EL (cell line): Measurements from ENCODE around the gene CX3CR1.

Experiments used
- DNase-seq: peaks from one replicate; pipeline ENCODE4 v3.0.0-alpha.2; 2016

CX3CR1 gene

DNA sequence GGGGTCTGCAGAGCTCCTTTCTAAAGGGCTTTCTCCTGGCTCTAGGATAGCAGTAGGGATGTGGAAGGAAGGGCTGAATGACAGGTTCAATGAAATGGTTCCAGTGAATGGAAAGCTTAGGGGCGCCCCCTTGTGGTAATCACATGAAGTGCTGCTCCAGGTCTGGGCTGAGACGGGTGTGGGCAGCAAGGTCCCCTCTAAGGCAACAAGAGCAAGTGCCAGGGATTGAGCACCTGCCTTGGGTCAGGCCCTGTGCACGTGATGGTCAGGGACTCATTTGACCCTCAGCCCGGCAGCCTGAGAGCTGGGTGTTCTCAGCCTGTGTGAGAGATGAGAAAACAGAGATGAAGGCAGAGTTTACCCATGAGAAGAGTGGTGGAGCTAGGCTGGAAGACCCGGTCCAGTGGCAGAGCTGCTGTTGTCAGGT, 12.1 kb upstream of the CX3CR1 start:
- peak; percentile 61 for DNase-seq

GRCh38 chr3:39290255-39290654, 10.4 kb upstream of the CX3CR1 start:
- no peak for DNase-seq

GRCh38 chr3:39289107-39289506, 9.3 kb upstream of the CX3CR1 start:
- no peak for DNase-seq

- DNase-seq, result peak; percentile 74
Observed at GRCh38 chr3:39288300-39288808, 8.5 kb upstream of the CX3CR1 start.

GRCh38 chr3:39287216-39288164, 7.7 kb upstream of the CX3CR1 start:
- no peak for DNase-seq

GRCh38 chr3:39286771-39287170, 6.9 kb upstream of the CX3CR1 start:
- no peak for DNase-seq

- no peak for DNase-seq
Observed at GRCh38 chr3:39285332-39285731, 5.5 kb upstream of the CX3CR1 start.

DNA sequence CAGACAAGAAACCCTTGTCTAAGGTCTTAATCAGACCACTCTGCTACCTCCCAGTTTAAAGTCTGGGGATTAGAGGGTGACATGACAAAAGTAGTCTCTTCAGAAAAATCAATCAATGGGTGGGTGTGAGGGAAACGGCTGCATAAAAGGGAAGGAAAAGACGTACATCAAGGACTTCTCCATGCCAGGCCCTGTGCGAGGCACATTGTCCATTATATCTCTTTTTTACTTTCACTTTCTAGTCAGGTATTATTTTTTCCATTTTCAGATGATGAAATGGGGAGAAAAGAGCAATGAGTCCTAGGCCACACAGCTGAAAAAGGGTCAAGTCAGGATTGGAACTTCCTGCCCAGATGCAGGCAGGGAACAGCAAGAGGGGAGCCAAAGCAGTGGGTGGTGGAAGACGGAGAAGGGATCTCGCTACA, 4.6 kb upstream of the CX3CR1 start:
- no peak for DNase-seq

- no peak for DNase-seq
Observed at GRCh38 chr3:39282057-39282456, 2.2 kb upstream of the CX3CR1 start.

DNA sequence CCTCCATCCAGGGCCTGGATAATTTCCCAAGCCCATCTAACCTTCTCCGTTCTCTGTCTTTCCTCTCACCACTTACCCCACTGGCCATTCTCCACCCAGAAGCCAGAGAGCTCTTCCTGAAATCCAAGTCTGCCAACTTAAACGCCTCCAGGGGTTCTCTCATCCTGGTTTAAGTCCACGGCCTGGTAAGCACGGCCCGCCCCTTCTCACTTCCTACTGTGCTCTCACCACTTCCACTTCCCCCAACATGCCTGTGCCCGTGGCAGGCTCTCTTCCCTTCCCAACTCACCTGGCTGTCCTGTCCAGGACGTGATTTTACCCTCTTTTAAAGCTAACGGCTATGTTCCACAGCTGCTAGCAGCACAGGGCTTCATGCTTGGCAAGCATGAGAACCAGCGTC, 1.7 kb upstream of the CX3CR1 start:
- DNase-seq, result no peak

- DNase-seq, result no peak
Observed at GRCh38 chr3:39280571-39280970, 735 bp upstream of the CX3CR1 start.

GRCh38 chr3:39278616-39278935, 1.3 kb downstream of the CX3CR1 start:
- no peak for DNase-seq

- DNase-seq, result no peak
Observed at GRCh38 chr3:39277893-39278615, 1.8 kb downstream of the CX3CR1 start.

- no peak for DNase-seq
Observed at GRCh38 chr3:39276746-39277145, 3.1 kb downstream of the CX3CR1 start.

- no peak for DNase-seq
Observed at GRCh38 chr3:39275963-39276593, 3.8 kb downstream of the CX3CR1 start.

DNA sequence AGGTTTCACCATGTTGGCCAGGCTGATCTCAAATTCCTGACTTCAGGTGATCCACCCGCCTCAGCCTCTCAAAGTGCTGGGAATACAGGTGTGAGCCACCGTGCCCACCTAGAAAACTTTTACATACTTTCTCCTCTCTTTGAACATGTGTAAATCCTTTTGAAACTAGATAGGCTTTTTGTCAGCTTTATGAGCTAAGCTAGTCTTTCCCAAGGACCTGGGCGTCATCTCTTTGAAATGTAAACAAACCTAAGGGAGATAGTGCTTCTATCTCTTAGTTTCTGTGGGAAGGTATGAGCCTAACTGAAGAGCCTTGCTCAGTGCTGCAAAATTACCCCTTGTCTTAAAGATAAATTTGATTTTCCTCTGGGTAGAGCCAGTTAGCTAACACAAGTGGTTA, 4.8 kb downstream of the CX3CR1 start:
- peak; percentile 31 for DNase-seq

DNA sequence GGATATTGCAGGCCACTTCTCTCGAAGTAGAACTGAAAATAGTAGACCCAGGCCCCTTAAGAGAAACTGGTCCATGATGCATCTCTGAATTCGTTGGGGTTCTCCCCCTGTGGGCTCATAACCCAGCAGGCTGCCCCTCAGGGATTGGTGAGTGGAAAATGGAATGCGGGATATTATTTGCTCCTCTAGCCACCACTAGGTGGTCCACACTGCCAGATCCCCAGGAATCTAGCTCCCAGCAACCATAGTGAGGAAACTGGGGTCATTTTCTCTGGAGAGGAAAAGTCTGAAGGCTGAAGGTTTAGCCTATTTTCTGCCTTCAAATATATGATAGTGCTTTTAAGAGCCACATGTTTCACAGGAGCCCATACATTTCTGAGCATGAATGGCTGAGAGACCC, 6.7 kb downstream of the CX3CR1 start:
- no peak for DNase-seq

GRCh38 chr3:39272191-39272590, 7.6 kb downstream of the CX3CR1 start:
- no peak for DNase-seq

DNA sequence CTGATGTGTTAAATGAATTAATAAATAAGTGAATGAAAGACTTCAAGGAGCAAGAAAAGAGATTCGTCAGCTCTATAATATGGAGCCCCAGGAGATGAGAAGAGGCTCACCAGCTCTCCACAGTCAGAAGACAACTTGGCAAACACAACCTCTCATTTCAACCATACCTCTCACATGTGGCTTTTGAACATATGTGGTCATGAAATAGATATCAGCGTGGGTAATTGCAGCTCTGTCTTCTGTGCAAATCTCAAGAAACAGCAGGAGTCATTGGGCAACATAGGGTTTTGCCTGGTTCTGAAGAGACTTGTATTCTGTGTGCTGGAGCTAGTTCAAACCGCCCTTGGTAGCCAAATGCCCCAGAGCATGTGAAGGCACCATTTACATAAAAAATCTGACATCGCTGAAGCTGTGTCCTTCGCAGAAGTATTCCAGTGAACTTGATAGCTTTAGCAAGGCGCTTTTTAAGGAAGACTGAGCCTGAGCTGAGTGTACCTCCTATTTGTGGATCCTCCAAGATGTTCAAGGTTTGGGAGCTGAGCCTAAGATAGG, 8.4 kb downstream of the CX3CR1 start:
- DNase-seq, result no peak

DNA sequence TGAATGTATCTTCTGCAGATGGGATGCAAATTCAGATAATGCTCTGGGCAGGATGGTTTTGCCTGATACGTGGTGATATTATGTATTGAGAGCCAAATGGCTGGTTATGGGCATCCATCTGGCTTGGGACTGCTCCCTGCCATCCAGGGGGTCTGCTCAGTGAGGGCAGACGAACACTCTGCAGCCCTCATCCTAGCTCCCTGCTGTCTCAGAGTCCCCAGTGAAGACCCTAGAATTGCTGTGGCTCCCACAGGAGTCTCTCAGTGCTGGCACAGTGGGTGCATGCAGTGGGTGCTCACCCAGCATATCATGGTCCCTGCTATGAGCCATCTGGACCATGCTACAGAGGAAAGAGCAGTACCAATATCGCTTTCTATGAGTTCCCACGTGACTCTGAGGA, 10.3 kb downstream of the CX3CR1 start:
- DNase-seq, result no peak

GRCh38 chr3:39268549-39268900, 11.3 kb downstream of the CX3CR1 start:
- DNase-seq, result no peak

DNA sequence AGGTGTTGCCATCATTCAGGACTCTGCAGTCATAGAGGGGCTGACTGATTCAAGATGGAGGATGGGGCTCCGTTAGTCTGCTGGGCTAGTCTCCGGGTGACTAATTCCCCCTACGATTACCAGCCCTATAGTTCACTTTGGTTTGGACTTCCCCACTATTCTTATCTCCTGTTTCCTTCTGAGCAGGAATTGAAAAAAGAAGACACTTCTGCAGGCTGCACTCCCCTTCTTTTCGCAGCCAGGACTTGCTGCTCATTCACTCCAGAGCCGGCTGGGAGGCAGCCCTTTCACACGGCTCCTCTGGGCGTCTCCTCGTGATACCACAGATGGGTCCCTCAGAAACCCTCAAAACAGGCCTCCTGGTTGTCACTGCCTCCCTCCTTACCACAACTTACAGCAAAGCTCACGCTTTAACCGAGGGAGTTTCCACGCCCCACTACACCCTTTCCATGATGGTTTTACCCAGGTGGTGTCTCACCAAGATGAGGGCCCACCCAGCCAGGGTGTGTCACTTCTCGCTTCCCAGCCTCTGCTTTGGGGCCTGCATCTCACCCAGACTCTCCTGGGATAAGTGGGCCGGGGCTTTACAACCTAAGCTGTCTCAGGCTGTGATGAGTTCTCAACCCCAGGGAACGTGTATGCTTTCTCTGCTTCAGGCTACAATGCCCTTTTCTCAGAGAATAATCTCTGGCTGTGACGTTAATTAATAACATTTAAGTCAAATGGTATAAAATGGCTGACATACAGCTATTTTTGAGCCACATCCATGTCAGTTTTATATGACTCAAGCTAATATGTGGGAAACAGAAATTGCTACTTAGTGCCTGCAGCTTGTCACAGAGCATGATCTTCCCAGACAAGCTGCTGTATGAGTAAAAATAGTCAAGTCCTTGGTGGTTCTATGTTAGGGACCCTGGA, 11.9 kb downstream of the CX3CR1 start:
- DNase-seq, result no peak
